Fibroblast of skin of left quadriceps (primary cell): Measurements from ENCODE around the gene DSCAM.
A peak's percentile ranks its signal among the peaks of the same experiment; 100 is the strongest.

ENCODE experiments used
- DNase-seq, 2 experiments: peaks; one replicate each; pipeline ENCODE4 v3.0.0-alpha.2; 2013; ENCODE audit warnings: low read depth in 2 of 2

The DSCAM gene

DNA sequence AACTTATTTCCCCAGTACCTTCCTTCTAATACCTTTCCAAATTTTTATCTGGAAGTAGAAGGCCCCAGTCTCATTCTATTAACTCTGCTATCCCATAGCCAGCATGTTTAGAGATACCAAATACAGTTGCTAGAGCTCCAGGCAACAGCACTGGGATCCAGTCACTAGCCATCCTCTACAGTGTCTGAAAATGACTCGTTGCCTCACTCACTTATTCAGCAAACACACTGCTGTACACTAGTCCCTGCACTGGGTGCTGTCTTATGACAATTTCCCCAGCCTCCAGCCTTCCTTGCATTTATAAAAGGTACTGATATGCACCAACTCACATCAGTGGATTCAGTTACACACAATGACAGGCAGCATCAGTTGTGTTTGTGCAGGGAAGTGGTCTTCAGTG is 179.0 kb downstream of the DSCAM start:
- DNase-seq, result no peak

DNA sequence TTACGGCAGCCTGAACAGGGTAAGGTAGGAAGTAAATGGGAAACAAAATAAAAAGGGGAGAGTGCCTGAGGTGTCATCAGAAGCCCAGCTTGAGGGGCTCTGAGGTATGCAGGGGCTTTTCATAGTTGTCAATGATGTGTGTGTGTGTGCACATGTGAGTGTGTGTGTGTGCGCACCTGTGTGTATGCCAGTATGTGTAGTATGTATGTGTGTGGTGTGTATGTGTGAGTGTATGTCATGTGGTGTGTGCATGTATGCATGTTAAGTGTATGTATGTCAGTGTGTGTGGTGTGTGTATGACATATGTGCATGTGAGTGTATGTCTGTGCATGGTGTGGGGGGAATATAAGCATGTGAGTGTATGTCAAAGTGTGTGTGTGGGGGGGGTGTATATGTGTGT is 184.1 kb downstream of the DSCAM start:
- no peak for DNase-seq

DNA sequence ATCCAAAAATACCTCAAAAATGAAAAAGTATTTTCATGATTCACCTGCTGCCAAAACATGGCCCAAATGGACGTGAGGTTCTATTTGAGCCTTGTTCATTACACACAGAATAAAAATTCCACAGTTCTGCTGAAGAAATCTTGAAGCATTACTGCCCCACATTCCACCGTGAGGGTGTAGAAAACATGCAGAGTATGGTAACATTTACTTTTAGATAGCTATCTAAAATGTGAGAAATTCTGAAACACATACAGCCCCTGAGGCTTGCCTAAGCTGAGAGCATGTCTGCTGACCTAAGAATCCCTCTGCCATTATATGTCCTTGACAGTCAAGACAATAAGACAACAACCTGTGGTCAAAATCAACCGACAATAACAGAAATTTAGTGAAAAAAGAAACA is 186.5 kb downstream of the DSCAM start:
- DNase-seq, result no peak

DNA sequence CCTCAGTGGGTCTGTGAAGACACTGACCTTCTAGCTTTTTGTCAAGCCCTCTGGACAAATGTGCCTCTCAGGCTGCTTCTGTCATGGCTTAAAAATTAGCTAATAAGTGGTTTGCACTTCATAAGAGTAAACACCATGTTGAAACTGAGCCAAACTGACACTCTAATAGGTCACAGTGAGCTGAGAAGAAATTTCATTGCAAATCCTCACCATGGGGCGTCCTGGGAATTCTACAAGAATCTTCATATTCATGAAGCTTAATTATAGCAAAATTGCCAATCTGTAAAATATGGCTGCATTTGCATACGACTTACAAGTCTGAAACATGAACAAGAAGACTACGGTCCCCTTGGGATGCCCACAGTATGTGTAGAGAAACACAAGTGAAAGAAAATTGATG is 188.6 kb downstream of the DSCAM start:
- no peak for DNase-seq

DNA sequence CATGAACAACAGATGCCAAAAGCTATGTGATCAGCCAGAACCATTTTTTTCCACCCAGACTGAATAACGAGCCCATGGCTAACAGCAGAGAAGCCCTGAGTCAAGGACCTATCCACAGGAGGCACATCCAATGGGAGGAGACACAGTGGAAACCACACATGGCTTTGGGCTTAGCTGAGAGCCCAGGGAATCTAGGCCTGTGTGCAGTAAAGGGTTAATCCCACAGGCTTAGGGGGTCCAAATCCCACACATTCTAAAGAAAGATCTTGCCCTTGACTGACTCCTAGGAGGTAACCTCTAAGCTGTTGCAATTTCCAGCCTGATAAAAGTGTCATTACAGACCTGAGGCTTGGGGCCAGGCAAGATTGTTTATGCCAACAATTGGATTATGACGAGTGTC is 194.5 kb downstream of the DSCAM start:
- no peak for DNase-seq

DNA sequence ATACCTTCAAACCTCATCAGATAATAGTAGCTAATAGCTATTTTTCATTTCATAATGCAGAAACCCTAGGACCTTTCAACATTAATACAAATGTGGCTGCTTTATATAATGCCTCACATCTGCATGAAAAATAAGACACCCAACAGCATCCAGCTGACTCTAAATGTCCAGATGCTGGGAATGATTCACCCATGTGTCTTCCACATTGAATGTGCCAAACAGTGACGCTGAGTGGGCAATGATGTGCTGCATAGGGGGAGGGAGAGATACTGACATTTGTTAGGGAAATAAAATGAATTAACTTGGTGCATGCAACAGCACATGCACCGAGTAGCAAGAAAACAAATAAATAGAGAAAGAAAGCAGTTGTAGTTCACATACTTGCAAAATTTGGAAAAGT is 199.3 kb downstream of the DSCAM start:
- DNase-seq, result peak in 1 of 2 experiments; percentile 7

DNA sequence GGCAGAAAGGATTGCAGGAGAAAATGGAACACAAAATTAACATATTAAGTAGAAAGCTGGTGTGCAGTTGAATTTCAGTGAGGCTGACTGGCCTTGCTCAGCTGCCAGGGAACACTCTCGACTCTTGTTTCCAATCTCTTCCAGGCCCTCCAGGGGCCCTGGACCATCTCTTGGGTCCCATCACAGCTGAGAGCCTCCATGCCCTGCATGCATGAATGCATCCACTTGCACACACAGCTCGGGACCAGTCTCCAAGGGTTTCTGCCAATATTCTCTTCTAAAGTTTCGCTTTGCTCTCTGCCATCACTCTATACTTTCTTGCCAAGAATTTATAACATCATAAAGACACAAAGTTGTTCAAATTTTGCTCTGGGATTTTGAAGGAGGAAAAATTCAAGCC is 200.3 kb downstream of the DSCAM start:
- no peak for DNase-seq

DNA sequence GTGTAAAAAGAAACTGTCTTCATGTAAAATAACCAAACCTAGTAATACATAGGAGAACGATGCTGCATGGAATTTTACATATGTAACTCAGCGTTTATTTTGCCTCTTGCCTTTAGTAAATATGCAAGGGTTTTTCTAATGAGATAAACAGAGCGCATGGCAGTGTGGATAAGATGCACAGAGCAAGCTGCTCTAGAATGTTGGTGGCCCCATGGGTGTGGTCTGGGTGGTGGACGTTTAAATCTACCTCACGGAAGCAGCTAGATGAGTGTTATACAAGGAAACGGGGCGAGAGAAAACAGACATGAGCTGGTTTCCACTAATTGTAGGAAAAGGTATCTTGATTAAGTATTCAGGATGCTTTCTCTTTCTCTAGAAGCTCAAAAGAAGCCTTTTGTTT is 205.9 kb downstream of the DSCAM start:
- DNase-seq, result no peak

DNA sequence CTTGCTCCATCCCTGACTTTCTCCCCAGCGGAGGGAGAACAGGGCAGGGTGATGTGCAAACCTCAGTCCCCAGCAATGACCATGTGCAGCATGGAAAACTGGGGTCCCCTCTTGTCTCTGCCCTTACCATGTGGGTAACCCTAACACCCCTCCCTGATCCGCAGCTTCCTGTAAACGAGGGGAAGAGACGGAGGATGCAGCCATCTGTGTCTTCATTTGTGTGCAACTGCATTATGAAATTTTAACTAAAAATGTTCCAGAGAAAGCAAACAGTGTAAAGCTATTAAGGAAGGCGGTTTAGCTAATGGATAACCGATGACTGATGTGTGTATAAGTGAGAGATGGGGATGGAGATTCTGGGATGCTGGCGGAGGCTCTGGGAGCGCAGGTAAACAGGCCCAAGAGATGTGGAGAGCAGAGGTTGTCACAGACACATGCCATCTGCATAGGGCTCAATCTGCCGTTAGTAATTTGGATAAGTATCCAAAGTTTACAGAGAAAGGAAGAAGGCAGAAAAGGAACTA is 206.6 kb downstream of the DSCAM start:
- DNase-seq, result no peak

DNA sequence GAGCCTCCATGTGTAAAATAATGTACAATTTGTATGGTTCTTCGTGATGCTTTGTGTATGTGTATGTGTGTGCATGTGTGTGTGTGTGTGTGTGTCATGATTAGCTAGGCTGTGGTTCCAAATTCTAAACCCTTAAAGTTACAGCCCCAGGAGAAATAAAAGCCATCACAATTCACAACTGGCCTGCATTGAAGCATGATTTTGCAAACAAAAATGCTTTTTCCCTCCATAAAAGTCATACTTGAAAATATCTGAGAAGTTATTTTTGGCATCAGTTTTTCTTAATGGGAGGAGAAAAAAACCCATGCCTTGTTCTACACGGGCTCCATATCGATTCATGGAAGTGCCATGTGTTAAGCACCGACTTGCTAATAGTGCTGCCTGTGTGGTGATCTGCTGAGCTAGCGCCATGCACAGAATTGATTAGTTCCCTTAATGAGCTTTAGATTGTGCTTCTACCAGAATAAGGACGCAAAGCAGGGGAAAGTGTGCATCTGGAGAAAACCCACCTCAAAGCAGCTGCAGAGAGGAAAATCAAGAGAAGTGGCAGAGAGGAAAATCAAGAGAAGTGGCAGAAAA is 207.3 kb downstream of the DSCAM start:
- peak; percentile 43 to 49 for DNase-seq

DNA sequence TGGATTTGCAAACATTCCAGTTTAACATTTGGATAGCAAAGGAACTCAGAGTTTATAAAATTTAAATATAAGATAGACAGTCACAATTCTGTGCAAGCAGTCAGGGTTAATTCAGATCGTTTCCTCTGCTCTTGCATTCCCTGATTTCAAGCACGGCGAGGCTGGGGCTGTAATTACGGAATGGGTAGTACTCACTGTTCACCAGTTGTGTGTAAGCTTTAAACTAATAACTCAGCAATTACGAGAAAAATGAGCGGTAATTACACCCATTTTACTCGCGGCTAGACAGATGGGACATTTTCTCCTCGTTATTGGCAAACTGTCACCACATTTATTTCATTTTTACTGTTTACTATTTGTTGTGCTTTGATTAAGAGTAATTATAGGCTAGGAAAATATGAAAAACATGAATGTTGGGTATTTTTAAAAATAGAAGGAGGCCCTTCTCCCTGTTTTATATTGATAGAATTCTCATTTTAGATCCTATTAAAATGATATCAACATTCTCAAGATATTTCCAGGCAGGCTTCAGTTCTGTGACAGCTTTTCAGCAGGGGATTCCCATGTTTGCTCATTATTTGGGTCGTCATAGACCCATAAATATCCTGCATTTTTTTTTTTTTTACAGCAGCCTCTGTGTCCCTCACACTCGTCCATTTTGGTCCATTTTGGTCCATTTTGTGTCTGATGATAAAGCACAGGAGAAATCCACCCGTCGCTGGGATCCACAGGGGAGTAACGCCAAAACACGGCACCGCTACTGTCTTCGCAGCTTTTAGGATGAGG is 208.3 kb downstream of the DSCAM start:
- DNase-seq, result no peak

DNA sequence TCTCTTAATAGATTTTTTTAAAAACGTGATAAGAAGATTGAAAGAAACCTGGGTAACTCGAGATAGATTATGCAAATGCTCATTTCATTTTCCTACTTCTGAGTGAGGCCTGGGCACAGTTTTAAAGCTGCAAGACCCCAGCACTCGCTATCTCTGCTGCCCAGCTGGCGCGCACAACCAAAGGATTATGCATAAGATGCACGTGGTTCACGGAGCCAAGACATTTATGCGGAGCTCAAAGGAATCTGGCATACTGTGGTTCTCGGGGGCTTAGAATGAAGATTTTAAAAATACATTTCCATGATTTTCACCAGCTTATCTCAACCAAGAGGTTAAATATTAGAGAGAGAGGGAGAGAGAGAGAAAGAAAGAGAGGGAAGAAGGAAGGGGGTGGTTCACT is 210.9 kb downstream of the DSCAM start:
- no peak for DNase-seq

DNA sequence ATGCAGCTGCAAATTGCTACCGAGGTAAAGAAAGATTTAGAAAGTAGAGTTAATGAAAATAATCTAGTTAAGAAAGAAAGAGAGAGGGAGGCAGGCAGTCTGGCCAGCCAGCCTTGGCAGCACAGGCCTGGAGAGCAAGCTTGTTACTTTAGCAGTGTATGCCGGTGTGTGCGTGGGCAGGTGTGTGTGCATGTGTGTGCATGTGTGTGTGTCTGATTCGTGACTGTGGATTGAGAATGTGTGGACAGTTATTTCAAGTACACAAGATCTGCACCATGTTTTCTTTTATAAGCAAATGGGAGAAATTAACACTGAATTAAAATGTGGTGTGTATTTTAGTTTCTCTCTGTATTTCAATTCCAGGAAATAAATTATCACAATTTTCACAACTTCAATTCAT is 211.6 kb downstream of the DSCAM start:
- no peak for DNase-seq

DNA sequence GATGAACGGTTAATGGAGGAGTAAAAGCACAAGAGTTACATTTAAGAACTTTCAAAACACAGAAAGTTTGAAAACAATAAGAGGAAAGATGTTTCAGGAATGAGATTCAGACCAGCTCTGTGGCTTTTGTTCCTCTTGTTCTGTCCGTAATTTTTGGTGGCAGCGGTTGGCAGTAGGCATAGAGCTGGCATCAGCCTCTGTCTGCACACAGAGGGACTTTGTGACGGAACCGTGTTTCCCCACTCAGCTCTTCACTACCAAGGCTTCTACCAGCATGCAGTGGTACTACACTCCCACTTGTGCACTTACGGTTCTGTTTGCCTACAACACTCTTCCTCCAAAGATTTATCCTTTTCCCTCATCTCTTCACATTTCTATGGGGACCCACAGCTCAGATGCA is 212.8 kb downstream of the DSCAM start:
- DNase-seq, result no peak

DNA sequence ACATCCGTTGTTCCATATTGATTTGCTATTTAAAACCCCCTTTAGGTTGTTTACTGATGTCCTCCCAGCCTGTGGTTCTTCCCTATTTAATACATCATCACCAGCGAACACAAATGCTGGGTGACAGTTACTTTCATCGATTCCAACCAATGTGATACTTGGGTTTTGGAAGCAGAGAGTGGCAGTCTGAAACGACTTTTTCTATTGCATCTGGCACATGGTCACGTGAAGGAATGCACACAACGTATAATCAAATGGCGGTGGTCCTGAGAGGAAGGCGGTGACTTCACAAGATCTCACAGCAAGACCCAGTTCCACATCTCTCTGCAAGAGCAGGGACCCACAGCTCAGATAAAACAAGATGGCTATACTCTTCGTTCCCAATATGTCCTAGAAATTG is 213.9 kb downstream of the DSCAM start:
- no peak for DNase-seq

DNA sequence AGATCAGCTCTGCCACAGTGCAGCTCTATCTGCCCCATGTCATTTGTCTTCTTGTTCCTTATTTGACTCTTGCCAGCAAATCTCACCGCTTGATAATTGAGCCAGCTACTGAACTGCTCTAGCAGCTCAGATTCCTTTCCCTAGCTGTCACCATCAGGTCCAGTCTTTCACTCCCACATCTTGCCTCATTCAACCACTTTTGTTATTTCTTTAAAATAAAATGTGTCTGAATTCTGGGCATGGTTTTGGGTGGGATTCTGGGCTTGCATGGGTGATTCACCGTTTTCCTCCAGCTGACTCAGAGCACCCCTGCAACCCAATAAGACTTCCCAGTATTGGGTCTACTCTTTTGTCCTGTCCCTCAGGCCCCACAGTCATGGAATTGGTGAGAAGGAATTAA is 215.7 kb downstream of the DSCAM start:
- DNase-seq, result peak; percentile 29 to 38

DNA sequence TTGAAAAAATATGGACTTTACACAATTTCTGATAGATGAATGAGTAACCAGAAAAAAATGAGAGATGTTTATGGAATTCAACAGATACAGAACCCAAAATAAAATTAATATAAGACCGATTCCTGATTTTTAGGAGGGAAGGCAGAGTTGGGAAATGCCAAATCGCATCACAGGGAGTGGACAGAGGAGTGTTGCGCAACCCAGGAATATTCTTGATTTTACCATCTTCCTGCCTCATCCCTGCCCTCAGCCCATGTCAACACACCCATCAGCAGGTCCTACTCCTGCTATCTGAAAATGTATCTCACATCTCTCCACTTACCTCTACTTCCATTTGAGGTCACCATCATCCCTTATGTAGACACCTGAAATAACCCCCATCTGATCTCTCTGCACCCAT is 221.0 kb downstream of the DSCAM start:
- DNase-seq, result no peak

DNA sequence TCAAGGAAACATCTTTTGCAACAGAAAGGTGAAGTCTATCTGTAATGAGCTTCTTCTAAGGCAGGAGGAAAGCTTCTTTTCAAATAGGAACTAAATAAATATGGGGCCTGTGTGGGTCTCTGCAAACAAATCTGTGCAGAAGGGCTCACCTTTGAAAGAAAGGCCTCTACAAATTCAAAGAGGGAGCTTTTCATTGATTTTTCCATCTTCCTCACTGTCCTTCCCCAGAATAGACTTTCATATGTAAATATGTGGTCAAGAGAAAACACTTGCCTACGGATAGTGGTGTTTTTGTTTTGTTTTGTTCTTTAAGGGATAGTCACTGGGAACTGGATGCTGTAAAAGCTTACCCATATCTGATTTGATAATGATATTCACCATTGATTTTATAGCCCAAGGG is 223.4 kb downstream of the DSCAM start:
- DNase-seq, result no peak

DNA sequence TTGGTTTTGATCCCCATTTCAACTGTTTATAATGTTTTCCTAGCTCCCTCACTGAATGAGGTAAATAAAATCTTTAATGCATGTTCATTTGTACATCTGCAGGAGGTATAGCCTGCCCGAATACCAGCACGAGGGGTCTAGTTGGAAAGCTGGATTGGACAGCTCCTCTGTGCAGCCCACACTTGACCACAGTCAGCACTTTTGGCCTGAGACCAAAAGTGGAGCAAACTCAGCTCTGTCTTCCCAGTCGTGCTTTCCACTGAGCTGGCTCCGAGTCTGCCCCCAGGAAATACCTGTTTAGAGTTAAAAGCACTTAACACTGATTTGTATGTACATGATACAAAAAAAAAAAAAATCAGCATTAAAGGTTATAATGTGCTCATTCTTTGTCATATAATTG is 224.4 kb downstream of the DSCAM start:
- no peak for DNase-seq

DNA sequence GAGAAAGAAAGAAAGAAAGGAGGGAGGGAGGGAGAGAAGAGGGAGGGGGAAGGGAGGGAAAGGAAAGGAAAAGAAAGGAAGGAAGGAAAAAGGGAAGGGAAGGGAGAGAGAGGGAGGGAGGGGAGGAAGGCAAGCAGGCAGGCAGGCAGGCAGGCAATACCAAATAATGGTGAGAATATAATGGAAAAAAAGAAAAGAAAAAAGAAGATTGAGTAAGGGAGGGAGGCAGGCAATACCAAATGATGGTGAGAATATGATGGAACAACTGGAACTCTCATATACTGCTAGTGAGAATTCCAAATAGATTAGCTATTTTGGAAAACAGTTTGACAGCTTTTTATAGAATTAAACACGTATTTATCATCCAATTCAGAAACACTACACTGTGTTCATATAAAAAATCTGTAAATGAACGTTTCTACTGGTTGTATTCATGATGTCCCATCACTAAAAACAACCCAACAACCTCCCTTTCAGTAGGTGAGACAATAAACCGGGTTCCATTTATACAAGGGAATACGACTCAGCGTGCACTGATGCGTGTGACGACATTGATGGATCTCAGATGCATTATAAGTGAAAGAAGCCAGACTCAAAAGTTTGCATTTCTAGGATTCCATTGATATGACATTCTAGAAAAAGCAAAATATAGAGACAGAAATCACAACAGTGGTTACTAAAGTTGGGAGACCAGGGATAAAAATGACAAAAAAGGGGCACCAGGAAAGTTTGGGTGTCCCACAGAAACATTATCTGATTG is 226.4 kb downstream of the DSCAM start:
- peak; percentile 17 to 23 for DNase-seq

DNA sequence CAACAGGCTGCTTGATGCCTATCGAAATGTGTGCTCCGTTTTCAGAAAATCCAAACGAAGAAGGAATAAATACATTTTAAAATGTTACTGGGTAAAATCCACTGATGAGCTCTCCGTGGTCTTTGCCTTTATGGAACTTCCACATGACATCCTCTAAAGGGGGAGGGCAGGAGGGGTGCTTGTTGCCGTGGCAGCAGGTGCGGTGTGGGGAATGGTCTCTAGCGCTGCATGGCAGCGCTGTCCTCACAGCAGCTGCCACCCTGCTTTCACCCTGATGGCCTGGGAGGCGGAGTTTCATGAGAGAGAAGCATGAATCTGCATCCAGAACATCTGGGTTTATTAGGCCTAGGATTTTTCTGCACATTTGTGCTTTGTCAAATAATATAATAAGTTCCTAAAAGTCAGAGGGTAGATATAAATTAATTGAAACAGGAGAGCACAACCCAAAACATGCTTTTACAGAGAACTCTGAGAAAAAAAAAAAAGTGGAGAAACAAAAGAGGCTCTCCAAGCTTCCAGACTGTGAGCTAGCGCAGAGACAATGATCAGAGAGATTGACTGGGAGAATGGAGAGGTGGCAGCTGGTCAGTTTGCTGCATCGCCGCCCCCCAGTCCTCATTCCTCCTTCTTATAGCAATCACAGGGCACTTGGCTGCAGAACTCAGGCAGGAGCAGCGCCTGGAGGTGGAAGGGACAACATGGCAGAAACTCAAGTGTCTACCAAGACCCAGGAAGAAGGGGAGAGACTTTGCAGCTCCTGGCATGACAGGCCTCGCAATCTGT is 228.6 kb downstream of the DSCAM start:
- no peak for DNase-seq

DNA sequence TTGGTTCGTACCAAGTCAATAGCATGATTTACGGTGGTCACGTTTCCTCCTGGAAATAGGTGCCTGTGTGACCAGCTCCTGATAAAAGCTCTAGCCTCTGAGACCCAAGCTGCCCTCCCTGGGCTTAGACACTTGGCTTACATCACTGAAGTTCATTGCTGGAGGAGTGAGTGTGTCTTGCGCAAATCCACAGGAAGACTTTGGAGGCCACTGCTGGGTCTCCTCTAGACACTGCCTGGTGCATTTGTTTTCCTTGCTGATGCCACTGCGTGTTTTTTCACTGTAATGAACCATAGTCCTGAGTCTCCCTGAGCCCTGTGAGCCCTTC is 230.6 kb downstream of the DSCAM start:
- no peak for DNase-seq
